ENCODE results near the gene IGSF3. TPM values are rescaled to one million over a fixed set of nuclear protein-coding genes. Genes with fewer than 3 reads are reported as not detected.
A peak's percentile ranks its signal among the peaks of the same experiment; 100 is the strongest.

Gene IGSF3
- total and polyA plus RNA-seq, 2 of the 13 experiments (the other 11 are each of a cell fraction or from before 2014, with no cell fraction given): 0.11 to 0.16 TPM

- TF ChIP-seq ZHX2 (IDR thresholded peaks at IDR 0.05; ENCODE audit: low read depth) (no peak), ZHX2 (CRISPR knock-in tag; IDR thresholded peaks at IDR 0.05; ENCODE audit: borderline replicate concordance) (no peak), MTA1 (CRISPR knock-in tag; IDR thresholded peaks at IDR 0.05; ENCODE audit: borderline replicate concordance) (no peak)
These were observed 111.1 kb downstream of the IGSF3 start (continued) for GRCh38 chr1:116556289-116557006.

- no peak for FAIRE-seq
- ATAC-seq: no peak
- WGBS (ENCODE audit: low lambda C conversion rate): 99% methylated on average over 2 of the region's 2 CpGs
These were observed 112.6 kb downstream of the IGSF3 start for GRCh38 chr1:116554924-116555323.

More at GRCh38 chr1:116554924-116555323, 112.6 kb downstream of the IGSF3 start:
- no peak for DNase-seq (ENCODE audit: low spot score)
- no peak overlapping the region for H3K27ac ChIP-seq (ENCODE audit: extremely low read length, insufficient read depth, low read length)
- in situ Hi-C loops (cut with HindIII; ENCODE audit: extremely low pct_ligation_motif_present, low pct_unique_long_range_greater_than_20kb): no loop called here
- intact Hi-C loops (cut with micrococcal nuclease; ENCODE audit: unreplicated experiment): no loop called here
- CTCF ChIA-PET (ENCODE audit: low intra/inter-chr PET ratio, low total read pairs): no interaction called here
- H3K4me3 ChIP-seq (replicated peaks in 1 of 3; ENCODE audit: insufficient read depth in 1 of 3, low read depth in 2 of 3, low read length in 3 of 3): no peak overlapping the region
- POLR2A ChIA-PET: no interaction called here
- no peak overlapping the region for H3K4me2 ChIP-seq (ENCODE audit: low read depth, low read length)
- H3K27me3 ChIP-seq (ENCODE audit: control insufficient read depth in 1 of 2, insufficient read depth in 2 of 2, low read length in 2 of 2): no peaks in the 10 kb centered on the region
- BruUV-seq (replicated peaks): no TSS peak
- no peak overlapping the region for H3K9ac ChIP-seq (ENCODE audit: insufficient read depth, low read depth, low read length)
- TF ChIP-seq ZNF24 (IDR thresholded peaks at IDR 0.05): peak; percentile 53; the same call in 1 of the 2 replicates
- TF ChIP-seq PITX1 (CRISPR knock-in tag; IDR thresholded peaks at IDR 0.05): no peak
- H4K20me1 ChIP-seq (ENCODE audit: insufficient read depth, low read length): no peaks in the 10 kb centered on the region; the same call in 1 of the 2 replicates
- H2AFZ ChIP-seq (ENCODE audit: low read length): no peak overlapping the region
- no peaks in the 10 kb centered on the region for H3K79me2 ChIP-seq (ENCODE audit: insufficient read depth, low read length)
- no peaks in the 10 kb centered on the region for H3K9me3 ChIP-seq (ENCODE audit: low read length)
- H3K4me1 ChIP-seq (ENCODE audit: insufficient read depth, low read length): no peaks in the 10 kb centered on the region
- H3K36me3 ChIP-seq (replicated peaks in 1 of 2; ENCODE audit: control insufficient read depth in 1 of 2, insufficient read depth in 2 of 2, low read length in 2 of 2): 0 out of 5 replicates have a peak, but pooled peaks cover 0 to 2% of the 10 kb centered on the region in 2 experiments
